SJCRH30 (cell line): Measurements from ENCODE around the gene DNPH1. TPM values are rescaled to one million over a fixed set of nuclear protein-coding genes. Genes with fewer than 3 reads are reported as not detected.

Source experiments
- DNase-seq, 2 experiments: peaks; one replicate each; pipeline ENCODE4 v3.0.0-alpha.2; 2015 to 2020
- H3K27ac ChIP-seq: fragments of 250-450 bp; sonication (Bioruptor Pico); 2 replicates; pipeline ENCODE4 v1.5.1; 2020; ENCODE audit warnings: mild to moderate bottlenecking, moderate library complexity
- H3K27me3 ChIP-seq: fragments of 250-450 bp; sonication (Bioruptor Pico); 2 replicates; pipeline ENCODE4 v1.5.1; 2020; ENCODE audit warnings: mild to moderate bottlenecking, moderate library complexity
- H3K36me3 ChIP-seq: fragments of 250-450 bp; sonication (Bioruptor Pico); 2 replicates; pipeline ENCODE4 v1.5.1; 2020; ENCODE audit warnings: mild to moderate bottlenecking, moderate library complexity
- H3K4me1 ChIP-seq: fragments of 250-450 bp; sonication (Bioruptor Pico); 2 replicates; pipeline ENCODE4 v1.5.1; 2020; ENCODE audit warnings: mild to moderate bottlenecking, moderate library complexity
- H3K4me3 ChIP-seq: fragments of 250-450 bp; sonication (Bioruptor Pico); 2 replicates; pipeline ENCODE4 v1.5.1; 2020; ENCODE audit warnings: mild to moderate bottlenecking, moderate library complexity
- H3K9me3 ChIP-seq: fragments of 250-450 bp; sonication (Bioruptor Pico); replicated peaks from 2 replicates; pipeline ENCODE4 v1.5.1; 2020; ENCODE audit warnings: mild to moderate bottlenecking, moderate library complexity
- total RNA-seq: library from RNA; depleted of rRNA; stranded (reverse); fragments of >200 nt; shearing (Covaris generic); gene quantifications from 2 replicates; pipeline ENCODE4 v1.2.3, GENCODE V29; 2014

The DNPH1 gene
- total RNA-seq, 1 experiment from 2014 or later = 23.8 TPM

DNA sequence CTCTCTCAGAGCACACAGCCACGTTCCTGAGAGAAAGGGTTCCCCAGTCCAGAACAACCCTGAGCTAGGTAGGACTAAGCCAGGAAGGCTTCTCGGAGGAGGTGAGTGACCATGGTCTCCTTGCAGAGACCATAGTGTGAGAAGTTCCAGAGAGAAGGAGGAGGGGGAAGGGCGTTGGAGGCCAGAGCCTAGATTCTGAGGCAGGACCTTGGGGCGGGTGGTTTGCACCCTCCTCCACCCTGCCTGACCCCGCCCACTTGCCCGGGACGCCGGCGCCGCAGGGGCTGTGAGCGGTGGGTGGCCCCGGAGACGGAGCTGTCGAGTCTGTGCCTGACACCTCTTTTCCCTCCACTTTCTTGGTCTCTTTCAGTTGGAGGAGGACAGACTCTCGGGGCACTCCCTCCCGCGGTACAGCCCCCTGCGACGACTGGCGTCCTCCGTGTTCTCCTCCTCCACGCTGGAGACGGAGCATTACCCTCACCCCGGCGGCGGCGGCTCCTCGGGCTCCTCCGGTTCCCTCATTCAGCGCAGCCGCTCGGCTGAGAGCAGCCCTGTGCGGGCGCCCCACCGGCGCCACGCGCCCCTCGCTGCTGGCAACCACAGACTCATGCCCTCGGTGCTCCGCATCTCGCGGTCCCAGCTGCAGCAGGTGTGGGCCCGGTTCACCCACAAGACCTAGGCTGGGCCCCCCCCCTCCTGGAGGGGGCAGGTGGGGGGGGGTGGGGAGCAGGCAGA is 40.2 kb upstream of the DNPH1 start:
- Histone ChIP-seq H3K4me3 (peak overlapping the region; percentile 42), H3K27me3 (no peaks in the 10 kb centered on the region; the same call in 1 of the 2 replicates), H3K27ac (no peak overlapping the region), H3K9me3 (no peaks in the 10 kb centered on the region), H3K36me3 (no peaks in the 10 kb centered on the region), H3K4me1 (peaks cover 6% of the 10 kb centered on the region; the same call in 1 of the 2 replicates)
- DNase-seq = peak; percentile 39 to 53

DNA sequence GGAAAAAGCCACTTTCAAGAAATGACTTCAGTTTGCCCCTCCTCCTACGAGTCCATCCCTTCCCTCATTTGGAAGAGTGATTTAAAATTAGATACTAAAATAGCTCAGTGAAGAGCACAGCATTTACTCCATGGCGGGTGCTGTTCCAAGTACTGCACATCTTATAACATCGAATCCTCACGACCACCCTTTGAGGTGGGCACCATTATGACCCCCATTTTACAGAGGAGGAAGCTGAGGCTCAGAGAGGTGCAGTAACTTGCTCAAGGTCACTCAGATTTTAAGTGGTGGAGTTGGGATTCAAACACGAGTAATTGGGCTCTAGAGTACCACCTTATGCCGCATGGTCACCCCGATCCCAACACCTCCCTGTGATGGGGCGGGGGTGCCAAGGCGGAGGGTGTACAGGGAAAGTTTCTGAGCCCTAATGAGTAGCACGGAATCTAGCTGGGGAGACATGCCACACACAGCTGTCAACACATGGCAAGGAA is 39.5 kb upstream of the DNPH1 start:
- Histone ChIP-seq H3K27me3 (no peaks in the 10 kb centered on the region; the same call in 1 of the 2 replicates), H3K27ac (no peak overlapping the region), H3K36me3 (no peaks in the 10 kb centered on the region), H3K9me3 (no peaks in the 10 kb centered on the region), H3K4me1 (peaks cover 6% of the 10 kb centered on the region; the same call in 1 of the 2 replicates), H3K4me3 (no peak overlapping the region)
- DNase-seq = no peak

DNA sequence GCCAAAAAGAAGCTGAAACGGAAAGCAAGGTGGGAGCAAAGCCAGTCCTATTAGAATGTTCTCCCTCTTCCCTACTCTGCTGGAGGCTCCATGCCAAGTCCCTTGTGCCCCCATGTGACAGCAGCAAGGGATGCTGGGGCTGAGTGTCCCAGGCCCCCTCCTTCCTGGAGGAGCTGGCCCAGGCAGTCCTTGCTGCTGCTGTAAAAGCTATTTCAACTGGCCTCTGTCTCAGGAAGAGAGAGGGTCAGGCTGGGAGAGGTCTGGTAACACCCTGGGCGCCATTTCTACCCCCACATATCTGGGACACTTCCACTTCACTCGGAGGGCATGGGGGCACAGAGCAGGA is 39.0 kb upstream of the DNPH1 start:
- no peaks in the 10 kb centered on the region for H3K9me3 ChIP-seq
- no peak overlapping the region for H3K4me3 ChIP-seq
- no peaks in the 10 kb centered on the region; the same call in 1 of the 2 replicates for H3K27me3 ChIP-seq
- no peaks in the 10 kb centered on the region for H3K36me3 ChIP-seq
- no peak for DNase-seq
- no peak overlapping the region for H3K27ac ChIP-seq
- H3K4me1 ChIP-seq = peaks cover 6% of the 10 kb centered on the region; the same call in 1 of the 2 replicates

DNA sequence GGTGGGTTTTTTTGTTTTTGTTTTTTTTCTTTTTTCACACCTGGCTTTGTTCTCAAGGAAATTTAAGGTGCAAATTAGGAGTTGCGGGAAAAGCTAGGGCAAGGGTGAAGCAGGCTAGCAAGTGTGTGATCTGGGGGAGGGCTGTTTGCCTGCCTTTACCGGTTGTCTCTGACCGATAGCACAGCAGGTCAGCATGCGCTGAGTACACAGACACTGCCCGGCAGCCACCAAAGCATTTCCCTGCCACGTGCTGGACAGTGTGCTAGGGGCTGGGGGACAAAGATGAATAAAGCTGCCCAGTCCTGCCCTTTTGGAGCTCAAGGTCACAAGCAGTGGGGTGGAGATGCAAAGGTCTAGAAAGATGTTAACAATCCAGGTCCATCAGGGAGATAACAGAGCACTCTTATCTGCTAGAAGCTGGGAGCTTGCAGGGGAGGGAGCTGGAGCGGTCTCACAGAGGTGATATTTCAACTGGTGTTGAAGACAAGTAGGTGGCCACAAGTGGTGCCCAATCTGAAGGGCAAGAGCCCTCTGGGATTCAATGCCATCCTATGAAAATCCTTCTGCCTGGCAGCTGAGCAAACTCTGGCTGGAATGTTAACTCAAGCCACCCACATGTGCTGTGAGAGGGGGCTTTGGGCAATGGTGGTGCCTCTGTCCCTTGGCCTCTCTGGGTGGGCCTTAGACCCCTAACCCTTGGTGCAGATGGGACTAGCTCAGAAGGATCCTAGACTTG is 38.5 kb upstream of the DNPH1 start:
- DNase-seq = no peak
- no peak overlapping the region for H3K27ac ChIP-seq
- H3K36me3 ChIP-seq = no peaks in the 10 kb centered on the region
- no peak overlapping the region for H3K4me3 ChIP-seq
- H3K9me3 ChIP-seq = no peaks in the 10 kb centered on the region
- no peaks in the 10 kb centered on the region; the same call in 1 of the 2 replicates for H3K27me3 ChIP-seq
- peaks cover 6% of the 10 kb centered on the region; the same call in 1 of the 2 replicates for H3K4me1 ChIP-seq

DNA sequence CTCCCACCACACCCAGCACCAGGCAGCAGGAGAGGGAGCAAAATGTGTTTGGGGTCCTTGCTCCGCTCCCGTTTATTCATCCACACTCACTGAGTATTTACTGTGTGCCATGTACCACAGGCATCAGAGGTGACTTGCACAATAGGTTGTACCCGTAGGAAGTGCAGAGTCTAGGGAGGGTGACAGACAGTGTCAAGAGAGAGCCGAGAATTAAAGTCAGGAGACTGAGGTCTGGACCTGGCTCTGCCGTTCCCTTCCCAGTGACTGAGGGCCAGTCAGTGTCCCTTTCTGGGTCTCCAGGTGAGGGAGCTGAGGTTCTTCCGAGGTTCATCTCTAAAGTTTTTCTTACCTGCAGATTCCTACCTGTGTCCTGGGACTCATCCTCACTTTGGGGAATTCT is 36.3 kb upstream of the DNPH1 start:
- H3K27ac ChIP-seq = no peak overlapping the region
- DNase-seq = no peak
- no peaks in the 10 kb centered on the region for H3K9me3 ChIP-seq
- H3K36me3 ChIP-seq = no peaks in the 10 kb centered on the region
- peaks cover 3% of the 10 kb centered on the region; the same call in 1 of the 2 replicates for H3K27me3 ChIP-seq
- H3K4me3 ChIP-seq = no peak overlapping the region
- peaks cover 6% of the 10 kb centered on the region; the same call in 1 of the 2 replicates for H3K4me1 ChIP-seq

DNA sequence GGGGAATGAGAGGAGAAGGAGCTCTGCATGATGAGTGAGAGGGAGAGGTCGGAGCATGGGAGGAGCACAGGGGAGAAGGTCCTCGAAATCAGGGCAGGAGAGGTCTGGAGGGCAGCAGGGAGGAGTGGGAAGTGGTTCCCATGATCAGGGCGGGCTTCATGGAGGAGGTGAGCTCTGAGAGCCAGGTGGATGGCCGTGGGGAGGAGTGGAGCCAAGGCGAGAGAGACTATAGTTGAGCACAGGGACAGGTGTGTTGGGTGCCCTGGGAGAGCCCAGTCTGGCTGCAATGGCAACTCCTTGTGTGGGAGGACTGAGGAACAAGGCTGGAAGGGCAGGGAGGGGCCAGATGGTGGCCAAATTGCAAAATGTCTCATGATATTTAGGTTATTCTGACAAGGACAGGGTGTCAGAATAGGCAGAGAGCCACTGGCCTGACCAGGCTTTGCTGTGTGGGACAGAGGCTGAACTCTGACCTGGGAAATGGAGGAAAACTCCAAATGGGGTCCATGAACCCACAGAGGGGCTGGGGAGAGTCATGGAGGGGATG is 35.4 kb upstream of the DNPH1 start:
- DNase-seq = no peak
- H3K4me1 ChIP-seq = no peaks in the 10 kb centered on the region
- no peak overlapping the region for H3K4me3 ChIP-seq
- no peaks in the 10 kb centered on the region for H3K36me3 ChIP-seq
- H3K27ac ChIP-seq = no peak overlapping the region
- H3K27me3 ChIP-seq = peaks cover 3% of the 10 kb centered on the region; the same call in 1 of the 2 replicates
- H3K9me3 ChIP-seq = no peaks in the 10 kb centered on the region

DNA sequence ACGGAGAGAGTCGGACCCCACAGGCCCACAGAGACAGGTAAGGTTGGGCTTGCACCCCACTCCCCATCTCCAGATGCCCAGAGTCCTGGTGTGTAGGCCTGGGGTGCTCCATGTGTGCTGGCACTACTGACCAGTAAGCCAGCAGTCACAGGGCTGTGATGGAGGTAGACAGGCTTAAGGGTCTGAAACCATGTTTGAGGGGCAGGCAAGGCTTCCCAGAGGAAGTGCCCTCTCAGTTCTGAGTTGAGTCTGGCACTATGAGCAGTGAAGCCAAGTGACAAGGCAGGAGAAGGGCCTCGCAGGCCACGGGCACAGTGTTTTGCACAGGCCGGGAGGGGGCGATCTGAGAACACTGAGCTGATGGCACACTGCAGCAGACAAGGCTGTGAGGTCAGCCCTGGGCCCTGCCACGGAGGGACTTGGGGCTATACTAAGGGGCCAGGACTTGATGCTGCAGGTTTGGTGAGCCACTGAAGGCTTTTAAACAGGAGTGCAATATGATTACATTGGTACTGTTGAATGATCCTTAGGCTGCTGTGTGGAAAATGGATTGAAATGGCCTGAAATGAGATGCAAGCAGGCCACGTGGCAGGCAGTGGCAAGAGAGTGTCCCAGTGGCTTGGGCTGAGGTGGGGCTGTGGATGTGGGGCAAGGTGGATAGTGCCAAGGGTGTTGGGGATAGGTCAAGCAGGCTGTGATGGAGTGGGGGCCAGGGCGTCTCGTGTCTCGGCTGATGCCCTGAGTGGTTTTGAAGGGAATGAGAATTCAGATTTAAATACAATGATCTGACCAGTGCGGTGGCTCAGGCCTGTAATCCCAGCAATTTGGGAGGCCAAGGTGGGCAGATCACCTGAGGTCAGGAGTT is 34.3 kb upstream of the DNPH1 start:
- H3K27ac ChIP-seq = no peak overlapping the region
- no peak overlapping the region for H3K4me3 ChIP-seq
- no peaks in the 10 kb centered on the region for H3K36me3 ChIP-seq
- peaks cover 3% of the 10 kb centered on the region; the same call in 1 of the 2 replicates for H3K27me3 ChIP-seq
- no peaks in the 10 kb centered on the region for H3K9me3 ChIP-seq
- DNase-seq = peak; percentile 77 to 81
- no peaks in the 10 kb centered on the region for H3K4me1 ChIP-seq

DNA sequence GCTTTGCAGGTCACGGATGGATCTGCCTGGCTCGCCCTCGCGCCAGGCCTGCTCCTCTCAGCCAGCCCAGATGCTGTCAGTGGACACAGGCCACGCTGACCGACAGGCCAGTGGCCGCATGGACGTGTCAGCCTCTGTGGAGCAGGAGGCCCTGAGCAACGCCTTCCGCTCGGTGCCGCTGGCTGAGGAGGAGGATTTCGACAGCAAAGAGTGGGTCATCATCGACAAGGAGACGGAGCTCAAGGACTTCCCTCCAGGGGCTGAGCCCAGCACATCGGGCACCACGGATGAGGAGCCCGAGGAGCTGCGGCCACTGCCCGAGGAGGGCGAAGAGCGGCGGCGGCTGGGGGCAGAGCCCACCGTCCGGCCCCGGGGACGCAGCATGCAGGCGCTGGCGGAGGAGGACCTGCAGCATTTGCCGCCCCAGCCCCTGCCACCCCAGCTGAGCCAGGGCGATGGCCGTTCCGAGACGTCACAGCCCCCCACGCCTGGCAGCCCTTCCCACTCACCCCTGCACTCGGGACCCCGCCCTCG is 33.6 kb upstream of the DNPH1 start:
- H3K27me3 ChIP-seq = peaks cover 3% of the 10 kb centered on the region; the same call in 1 of the 2 replicates
- no peaks in the 10 kb centered on the region for H3K9me3 ChIP-seq
- H3K27ac ChIP-seq = no peak overlapping the region
- H3K36me3 ChIP-seq = no peaks in the 10 kb centered on the region
- H3K4me3 ChIP-seq = no peak overlapping the region
- no peak for DNase-seq
- H3K4me1 ChIP-seq = no peaks in the 10 kb centered on the region

DNA sequence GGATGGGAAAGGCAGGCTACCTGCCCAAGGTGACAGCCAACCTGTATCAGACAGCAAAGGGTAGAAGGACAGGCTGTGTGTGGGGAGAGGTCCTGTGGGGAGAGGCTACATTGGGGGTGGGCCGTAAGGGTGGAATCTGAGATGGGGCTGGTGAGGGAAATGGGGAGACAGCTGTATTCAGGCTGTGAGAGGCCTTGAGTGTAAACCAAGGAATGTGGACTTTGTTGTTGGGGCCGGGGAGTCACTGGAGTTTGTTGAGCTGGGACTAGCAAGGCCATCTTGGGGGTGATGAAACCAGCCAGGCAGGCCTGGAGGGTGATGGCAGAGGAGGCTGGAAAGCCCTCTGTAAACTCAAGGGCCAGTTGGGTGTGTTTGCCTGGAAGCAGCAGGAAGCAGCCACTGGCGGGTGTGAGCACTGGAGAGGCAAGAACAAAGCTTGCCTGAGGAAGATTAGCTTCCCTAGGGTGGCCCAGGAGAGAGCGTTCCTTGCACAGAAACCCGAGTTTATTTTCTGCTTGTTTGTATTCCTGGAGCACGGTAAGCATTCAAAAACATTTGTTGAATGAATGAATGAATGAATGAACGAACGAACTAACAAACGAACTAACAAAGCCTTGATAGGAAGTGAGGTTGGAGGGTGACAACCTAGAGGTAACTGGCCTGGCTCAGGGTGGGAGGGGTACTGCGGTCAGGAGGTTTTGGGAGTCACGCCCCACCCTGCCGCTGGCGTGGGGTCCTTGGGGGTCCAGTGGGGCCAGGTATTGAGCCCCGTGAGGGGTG is 32.9 kb upstream of the DNPH1 start:
- no peaks in the 10 kb centered on the region for H3K4me1 ChIP-seq

DNA sequence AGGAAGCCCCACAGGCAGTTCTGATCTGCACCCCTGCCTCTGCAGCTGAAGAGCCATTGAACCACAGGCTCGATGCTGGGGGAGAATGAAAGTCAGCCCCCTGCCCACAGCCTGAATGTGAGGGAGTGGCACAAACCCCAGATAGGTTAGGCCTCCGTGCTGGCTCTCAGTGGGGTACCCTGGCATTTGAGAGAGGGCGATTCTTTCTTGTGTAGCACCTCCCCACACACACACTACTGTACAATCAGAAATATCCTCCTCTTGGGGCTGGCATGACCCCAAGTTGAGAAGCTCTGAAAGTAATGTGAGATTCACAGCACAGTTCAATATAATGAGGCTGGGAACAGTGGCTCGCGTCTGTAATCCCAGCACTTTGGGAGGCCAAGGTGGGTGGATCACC is 31.9 kb upstream of the DNPH1 start:
- DNase-seq = no peak
- H3K27me3 ChIP-seq = peaks cover 8% of the 10 kb centered on the region; the same call in 1 of the 2 replicates
- H3K36me3 ChIP-seq = no peaks in the 10 kb centered on the region
- no peak overlapping the region for H3K27ac ChIP-seq
- no peak overlapping the region for H3K4me3 ChIP-seq
- no peaks in the 10 kb centered on the region for H3K9me3 ChIP-seq
- H3K4me1 ChIP-seq = no peaks in the 10 kb centered on the region

More for the DNA sequence above, 32.9 kb upstream of the DNPH1 start:
- peaks cover 3% of the 10 kb centered on the region; the same call in 1 of the 2 replicates for H3K27me3 ChIP-seq
- no peaks in the 10 kb centered on the region for H3K9me3 ChIP-seq
- no peak overlapping the region for H3K4me3 ChIP-seq
- H3K27ac ChIP-seq = no peak overlapping the region
- DNase-seq = no peak
- no peaks in the 10 kb centered on the region for H3K36me3 ChIP-seq

DNA sequence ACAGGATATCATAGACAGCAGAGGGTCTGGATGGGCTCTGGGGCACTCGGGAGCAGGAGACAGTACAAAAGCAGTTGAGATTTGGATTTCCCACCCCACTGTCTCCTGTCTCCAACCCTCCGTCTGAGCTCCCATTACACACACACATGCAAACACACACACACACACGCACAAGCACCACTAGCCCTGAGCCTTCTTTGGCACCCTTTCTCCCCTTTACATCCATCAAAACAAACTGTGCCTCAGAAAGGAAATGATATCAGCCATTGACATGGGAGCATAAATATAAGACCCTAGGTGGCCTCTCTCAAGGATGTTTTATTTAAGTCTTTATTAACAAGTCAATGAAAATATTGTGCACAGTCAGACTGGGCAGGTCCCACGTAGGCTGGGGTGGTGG is 31.5 kb upstream of the DNPH1 start:
- Histone ChIP-seq H3K27ac (no peak overlapping the region), H3K27me3 (peaks cover 8% of the 10 kb centered on the region; the same call in 1 of the 2 replicates), H3K4me1 (no peaks in the 10 kb centered on the region), H3K9me3 (no peaks in the 10 kb centered on the region), H3K4me3 (no peak overlapping the region), H3K36me3 (no peaks in the 10 kb centered on the region)
- no peak for DNase-seq

DNA sequence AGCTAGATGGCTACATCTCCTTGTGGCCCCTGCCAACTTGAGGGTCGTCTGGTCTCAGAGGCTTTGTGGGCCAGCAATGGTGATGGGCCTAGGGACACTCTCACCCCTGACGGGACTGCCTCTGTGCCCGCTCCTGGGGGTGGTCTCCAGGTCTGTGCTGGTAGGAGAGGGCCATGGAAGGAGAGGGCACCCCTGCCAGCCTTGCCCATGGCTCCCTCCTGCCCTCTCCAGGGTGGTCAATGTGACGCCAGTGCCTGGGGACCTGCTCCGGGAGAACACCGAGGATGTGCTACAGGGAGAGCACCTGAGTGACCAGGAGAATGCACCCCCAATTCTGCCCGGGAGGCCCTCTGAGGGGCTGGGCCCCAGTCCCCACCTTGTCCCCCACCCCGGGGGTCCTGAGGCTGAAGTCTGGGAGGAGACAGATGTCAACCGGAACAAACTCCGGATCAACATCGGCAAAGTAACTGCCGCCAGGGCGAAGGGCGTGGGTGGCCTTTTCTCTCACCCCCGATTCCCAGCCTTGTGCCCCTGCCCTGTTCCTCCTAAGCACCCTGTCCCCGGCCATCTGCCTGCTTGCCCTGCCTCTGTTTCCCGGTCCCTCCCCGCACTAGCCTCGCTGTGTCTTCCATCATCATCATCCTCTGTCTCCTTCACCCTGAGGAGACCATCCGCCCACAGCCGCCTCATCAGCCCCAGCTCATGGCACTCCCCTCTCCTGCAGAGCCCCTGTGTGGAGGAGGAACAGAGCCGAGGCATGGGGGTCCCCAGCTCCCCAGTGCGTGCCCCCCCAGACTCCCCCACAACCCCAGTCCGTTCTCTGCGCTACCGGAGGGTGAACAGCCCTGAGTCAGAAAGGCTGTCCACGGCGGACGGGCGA is 29.8 kb upstream of the DNPH1 start:
- Histone ChIP-seq H3K4me3 (no peak overlapping the region), H3K27ac (no peak overlapping the region), H3K9me3 (no peaks in the 10 kb centered on the region), H3K27me3 (peaks cover 8% of the 10 kb centered on the region; the same call in 1 of the 2 replicates), H3K36me3 (no peaks in the 10 kb centered on the region), H3K4me1 (no peaks in the 10 kb centered on the region)
- DNase-seq = no peak

DNA sequence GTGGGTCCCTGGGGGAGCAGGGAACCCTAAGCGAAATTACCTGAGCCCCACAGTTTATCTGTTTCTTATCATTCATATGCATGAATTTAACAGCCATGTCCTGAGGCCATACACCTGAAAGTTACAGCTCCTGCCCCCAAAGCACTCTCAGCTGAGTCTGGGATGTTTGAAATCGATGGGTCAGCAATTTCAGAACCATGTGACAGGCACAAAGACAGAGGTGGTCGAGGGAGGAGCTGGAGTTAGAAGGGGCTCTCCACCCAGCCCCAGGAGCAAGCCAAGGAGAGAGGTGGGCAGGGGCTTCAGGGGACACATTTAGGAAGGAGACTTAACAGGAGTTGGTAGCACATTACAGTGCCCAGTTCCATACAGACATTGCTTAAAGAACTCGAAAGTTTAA is 28.9 kb upstream of the DNPH1 start:
- no peaks in the 10 kb centered on the region for H3K9me3 ChIP-seq
- H3K36me3 ChIP-seq = no peaks in the 10 kb centered on the region
- peaks cover 8% of the 10 kb centered on the region; the same call in 1 of the 2 replicates for H3K27me3 ChIP-seq
- no peak for DNase-seq
- no peak overlapping the region for H3K27ac ChIP-seq
- no peak overlapping the region for H3K4me3 ChIP-seq
- H3K4me1 ChIP-seq = no peaks in the 10 kb centered on the region
